Endothelial cell of umbilical vein (primary cell): ENCODE data around the gene HJV. TPM values are rescaled to one million over a fixed set of nuclear protein-coding genes. Genes with fewer than 3 reads are reported as not detected.

Experiments
- BruUV-seq: library from RNA; stranded (reverse); fragments of 400-500 nt; replicated peaks from 2 replicates; lab custom pipeline; 2021; lab: Mats Ljungman, UMichigan
- CTCF ChIA-PET: fragments of 300-600, 350-600 bp; sonication (Branson Sonifier 250); formaldehyde crosslinking; loops from one replicate; lab custom pipeline; 2021; ENCODE audit warnings: antibody characterized with exemption, inconsistent platforms; lab: Charles Lee
- POLR2A ChIA-PET: fragments of 300-600, 350-600 bp; sonication (Branson Sonifier 250); formaldehyde crosslinking; loops from one replicate; lab custom pipeline; 2021; ENCODE audit warnings: antibody characterized with exemption, inconsistent platforms; lab: Charles Lee
- DNase-seq: peaks from one replicate; pipeline ENCODE4 v3.0.0-alpha.2; 2011; ENCODE audit warnings: low read depth, low spot score
- FAIRE-seq: peaks from 2 replicates; lab custom pipeline; 2011; peaks lifted over from hg19 to GRCh38; lab: Jason Lieb, UNC
- H2AFZ ChIP-seq: 2 replicates; pipeline ENCODE4 v1.6.0; 2012; ENCODE audit warnings: low read depth, low read length, control low read depth, inconsistent platforms
- H3K27ac ChIP-seq: 2 replicates; pipeline ENCODE4 v1.5.1; 2011; ENCODE audit warnings: low read depth, mild to moderate bottlenecking, control low read depth, low read length, moderate library complexity; ENCODE audit not compliant: insufficient read depth
- H3K27me3 ChIP-seq, 2 experiments: 2 replicates each; pipeline versions ENCODE4 v1.6.0 to v1.6.1; 2011; ENCODE audit warnings: low read length in 2 of 2, mixed read lengths in 1 of 2; ENCODE audit not compliant: control insufficient read depth in 2 of 2, insufficient read depth in 2 of 2
- H3K36me3 ChIP-seq, 2 experiments: 2 replicates in 1 of 2; 3 replicates in 1 of 2; pipeline ENCODE4 v1.5.1; 2011; ENCODE audit warnings: low read length in 2 of 2, mild to moderate bottlenecking in 1 of 2, moderate library complexity in 1 of 2; ENCODE audit not compliant: control insufficient read depth in 2 of 2, insufficient read depth in 2 of 2; ENCODE audit errors: extremely low read depth in 1 of 2
- H3K4me1 ChIP-seq: 3 replicates; pipeline ENCODE4 v1.5.1; 2011; ENCODE audit warnings: mild to moderate bottlenecking, low read length; ENCODE audit not compliant: control insufficient read depth, insufficient read depth; ENCODE audit errors: extremely low read depth
- H3K4me2 ChIP-seq: 2 replicates; pipeline ENCODE4 v1.6.1; 2011; ENCODE audit warnings: low read length, control low read depth, mixed read lengths; ENCODE audit not compliant: insufficient read depth
- H3K4me3 ChIP-seq, 3 experiments: fragments of 200-600 bp in 1 of 3; sonication (generic), shearing (Covaris generic) in 1 of 3; replicated peaks in 1 of 3; 2 replicates each; pipeline ENCODE4 v1.5.1; 2011 to 2016; ENCODE audit warnings: control low read depth in 3 of 3, low read length in 3 of 3, mild to moderate bottlenecking in 2 of 3, inconsistent platforms in 1 of 3, low read depth in 1 of 3, moderate library complexity in 1 of 3; ENCODE audit not compliant: insufficient read depth in 1 of 3
- H3K79me2 ChIP-seq: 2 replicates; pipeline ENCODE4 v1.6.0; 2012; ENCODE audit warnings: low read length, inconsistent platforms; ENCODE audit not compliant: control insufficient read depth, insufficient read depth
- H3K9ac ChIP-seq: replicated peaks from 2 replicates; pipeline ENCODE3; 2011; ENCODE audit warnings: low read length, control low read depth; ENCODE audit not compliant: insufficient read depth; ENCODE audit errors: extremely low read depth
- H3K9me1 ChIP-seq: replicated peaks from 3 replicates; pipeline ENCODE4 v1.6.0; 2011; ENCODE audit warnings: mild to moderate bottlenecking, low read length; ENCODE audit not compliant: control insufficient read depth, insufficient read depth; ENCODE audit errors: extremely low read depth
- H3K9me3 ChIP-seq: replicated peaks from 2 replicates; pipeline ENCODE4 v1.5.1; 2012; ENCODE audit warnings: low read length, inconsistent platforms; ENCODE audit not compliant: control insufficient read depth, insufficient read depth
- H4K20me1 ChIP-seq: replicated peaks from 2 replicates; pipeline ENCODE3; 2011; ENCODE audit warnings: mild to moderate bottlenecking, low read length; ENCODE audit not compliant: control insufficient read depth, insufficient read depth; ENCODE audit errors: extremely low read depth
- EZH2 ChIP-seq: IDR thresholded peaks from 2 replicates; pipeline ENCODE4 v1.6.1; 2012; ENCODE audit warnings: borderline replicate concordance, low read depth, mild to moderate bottlenecking, moderate library complexity, low read length, inconsistent platforms; ENCODE audit not compliant: severe bottlenecking
- FOS ChIP-seq: IDR thresholded peaks from 2 replicates; pipeline ENCODE4 v1.6.1; 2011; ENCODE audit warnings: mild to moderate bottlenecking, low read length, moderate library complexity, borderline replicate concordance; ENCODE audit not compliant: insufficient read depth
- GATA2 ChIP-seq: IDR thresholded peaks from 2 replicates; pipeline ENCODE4 v1.7.0; 2011; ENCODE audit warnings: low read depth, mild to moderate bottlenecking, moderate library complexity, mixed read lengths, low read length; ENCODE audit not compliant: insufficient read length, insufficient read depth
- JUN ChIP-seq: IDR thresholded peaks from 2 replicates; pipeline ENCODE4 v1.6.1; 2011; ENCODE audit warnings: borderline replicate concordance, low read depth; ENCODE audit not compliant: insufficient read length, insufficient read depth
- MAX ChIP-seq: IDR thresholded peaks from 2 replicates; pipeline ENCODE4 v1.6.1; 2011; ENCODE audit not compliant: insufficient read depth, insufficient read length
- MYC ChIP-seq: IDR thresholded peaks from one replicate; pipeline ENCODE4 v1.6.1; 2011; ENCODE audit warnings: mild to moderate bottlenecking, low read depth, low read length
- POLR2A ChIP-seq: IDR thresholded peaks from 2 replicates; pipeline ENCODE4 v1.6.1; 2012; ENCODE audit warnings: low read depth, mild to moderate bottlenecking, control low read depth, low read length
- dilution Hi-C: fragments of 300-500 bp; cut with MboI; formaldehyde crosslinking; loops from one replicate; pipeline ENCODE4 v1.15.0; 2019; ENCODE audit warnings: low sequenced_read_pairs; ENCODE audit not compliant: extremely low pct_ligation_motif_present
- intact Hi-C: fragments of 100-400 bp; cut with micrococcal nuclease; formaldehyde crosslinking; loops from one replicate; pipeline ENCODE4 v1.10.0; 2022
- polyA plus RNA-seq, 4 experiments: library from polyadenylated mRNA; depleted of rRNA in 3 of 4; stranded (reverse) in 3 of 4; unstranded in 1 of 4; fragments of >200 nt; gene quantifications; 2 replicates each; pipeline versions ENCODE4 v1.2.1 to v1.2.3, GENCODE V29; 2011 to 2012; ENCODE audit warnings: missing spikeins in 1 of 4
- total RNA-seq: library from RNA; stranded (reverse); gene quantifications from 2 replicates; pipeline ENCODE4 v1.2.3, GENCODE V29; 2021

HJV gene
- total and polyA plus RNA-seq, 2 donors (not counting 3 experiments of a cell fraction or from before 2014, with no cell fraction given), result not detected

GRCh38 chr1:145979746-145980456, 41.6 kb downstream of the HJV start:
- ChIA-PET POLR2A (interaction anchor here (0.6 to 1.6 kb wide), 10 partner anchors 11 to 72 kb away, joined by 3 to 10 read pairs (median 4); partner anchors contain the start of genes ANKRD34A, LIX1L, POLR3GL and RBM8A), CTCF (interaction anchor here (0.8 to 20.0 kb wide), 14 partner anchors 14 to 233 kb away, joined by 3 to 496 read pairs (median 6); partner anchors contain the start of genes ANKRD34A, LIX1L, NUDT17 and PIAS3)
- H2AFZ ChIP-seq, result peak overlapping the region; percentile 32
- FAIRE-seq (peak; percentile 52), DNase-seq (peak; percentile 80)
- H3K9me1 ChIP-seq, result no peaks in the 10 kb centered on the region
- dilution Hi-C loops (no loop called here), intact Hi-C loops (no loop called here)
- TSS peak; percentile 83 for BruUV-seq
- H3K27me3 ChIP-seq, result no peaks in the 10 kb centered on the region
- H3K27ac ChIP-seq, result peak overlapping the region; percentile 89
- no peak overlapping the region for H3K4me3 ChIP-seq
- H3K9ac ChIP-seq, result peak overlapping the region; percentile 20
- H3K4me2 ChIP-seq, result peak overlapping the region; percentile 33
- TF ChIP-seq MYC, result no peak
- peak; percentile 9 for TF ChIP-seq JUN
- H3K9me3 ChIP-seq, result no peaks in the 10 kb centered on the region
- H4K20me1 ChIP-seq, result no peaks in the 10 kb centered on the region
- peaks cover 40% of the 10 kb centered on the region for H3K4me1 ChIP-seq
- H3K79me2 ChIP-seq, result no peaks in the 10 kb centered on the region
- H3K36me3 ChIP-seq, result no peaks in the 10 kb centered on the region

GRCh38 chr1:145978854-145979745, 42.4 kb downstream of the HJV start:
- no peaks in the 10 kb centered on the region for H4K20me1 ChIP-seq
- POLR2A ChIA-PET, result interaction anchor here (0.6 to 1.6 kb wide), 10 partner anchors 12 to 72 kb away, joined by 3 to 10 read pairs (median 4); partner anchors contain the start of genes ANKRD34A, LIX1L, POLR3GL and RBM8A
- H3K36me3 ChIP-seq, result no peaks in the 10 kb centered on the region
- H3K27me3 ChIP-seq, result no peaks in the 10 kb centered on the region
- TSS peak; percentile 94 for BruUV-seq
- CTCF ChIA-PET, result interaction anchor here (0.8 to 20.0 kb wide), 19 partner anchors 13 to 232 kb away, joined by 3 to 496 read pairs (median 4); partner anchors contain the start of genes ANKRD34A, LIX1L, NUDT17 and PIAS3
- H2AFZ ChIP-seq, result peak overlapping the region; percentile 64
- peak overlapping the region in 1 of 3 experiments; percentile 37 for H3K4me3 ChIP-seq
- peaks cover 40% of the 10 kb centered on the region for H3K4me1 ChIP-seq
- peak overlapping the region; percentile 54 for H3K9ac ChIP-seq
- no peaks in the 10 kb centered on the region for H3K9me1 ChIP-seq
- H3K4me2 ChIP-seq, result peak overlapping the region; percentile 87
- FAIRE-seq, result peak; percentile 99
- dilution Hi-C loops (no loop called here), intact Hi-C loops (no loop called here)
- H3K9me3 ChIP-seq, result no peaks in the 10 kb centered on the region
- TF ChIP-seq EZH2 (no peak), POLR2A (peak; percentile 52), MAX (peak; percentile 5), JUN (peak; percentile 80), FOS (peak; percentile 53), GATA2 (peak; percentile 71)
- H3K79me2 ChIP-seq, result no peaks in the 10 kb centered on the region
- peak; percentile 98 for DNase-seq
- H3K27ac ChIP-seq, result peak overlapping the region; percentile 89
